Liver (tissue), 9 donors: Measurements from ENCODE around the gene SPATA31D4. TPM values are rescaled to one million over a fixed set of nuclear protein-coding genes. Genes with fewer than 3 reads are reported as not detected.

Experiments used
- DNase-seq: peaks from one replicate; pipeline ENCODE4 v3.0.0-alpha.2; 2017; ENCODE audit warnings: low spot score
- H3K27ac ChIP-seq, 2 donors: one replicate each; pipeline ENCODE4 v1.7.0; 2013; ENCODE audit warnings: inconsistent platforms in 2 of 2, low read length in 2 of 2, control low read depth in 1 of 2, low read depth in 1 of 2, mild to moderate bottlenecking in 1 of 2
- H3K27me3 ChIP-seq, 4 donors: one replicate each; pipeline versions ENCODE4 v1.6.1 to v1.7.0; 2013; ENCODE audit warnings: low read length in 3 of 4, inconsistent platforms in 1 of 4, mild to moderate bottlenecking in 1 of 4, moderate library complexity in 1 of 4; ENCODE audit not compliant: control insufficient read depth in 4 of 4, insufficient read depth in 4 of 4
- H3K36me3 ChIP-seq, 4 donors: one replicate each; pipeline versions ENCODE4 v1.6.1 to v1.7.0; 2013; ENCODE audit warnings: low read length in 3 of 4, mild to moderate bottlenecking in 3 of 4, low read depth in 1 of 4, moderate library complexity in 1 of 4; ENCODE audit not compliant: control insufficient read depth in 4 of 4, insufficient read depth in 3 of 4
- H3K4me1 ChIP-seq, 4 donors: one replicate each; pipeline versions ENCODE4 v1.6.1 to v1.7.0; 2013; ENCODE audit warnings: low read length in 3 of 4, mild to moderate bottlenecking in 3 of 4, moderate library complexity in 1 of 4; ENCODE audit not compliant: control insufficient read depth in 4 of 4, insufficient read depth in 4 of 4
- H3K4me3 ChIP-seq, 3 donors: one replicate each; pipeline versions ENCODE4 v1.6.1 to v1.7.0; 2013; ENCODE audit warnings: low read length in 3 of 3, control low read depth in 1 of 3, low read depth in 1 of 3, mild to moderate bottlenecking in 1 of 3
- H3K9ac ChIP-seq, 2 donors: one replicate each; pipeline ENCODE4 v1.7.0; 2013; ENCODE audit warnings: low read length in 2 of 2, mild to moderate bottlenecking in 2 of 2, moderate library complexity in 2 of 2, control low read depth in 1 of 2, low read depth in 1 of 2
- H3K9me3 ChIP-seq, 4 donors: one replicate each; pipeline versions ENCODE4 v1.6.1 to v1.7.0; 2013; ENCODE audit warnings: low read length in 3 of 4; ENCODE audit not compliant: control insufficient read depth in 4 of 4
- ATF3 ChIP-seq: IDR thresholded peaks from 2 replicates; pipeline ENCODE4 v1.6.1; 2016; ENCODE audit warnings: antibody characterized with exemption
- CTCF ChIP-seq: fragments of 150-350 bp; IDR thresholded peaks from 2 replicates; pipeline ENCODE4 v1.5.1; 2017; ENCODE audit warnings: improper control_type of control experiment, low read depth, low read length; ENCODE audit not compliant: missing input control
- EGR1 ChIP-seq, 2 donors: IDR thresholded peaks; 2 replicates each; pipeline ENCODE4 v1.6.1; 2016 to 2018; ENCODE audit warnings: antibody characterized with exemption in 2 of 2, low read depth in 2 of 2
- FOXA1 ChIP-seq: IDR thresholded peaks from 2 replicates; pipeline ENCODE4 v1.6.1; 2016; ENCODE audit warnings: antibody characterized with exemption
- FOXA2 ChIP-seq: IDR thresholded peaks from 2 replicates; pipeline ENCODE4 v1.6.1; 2016; ENCODE audit warnings: antibody characterized with exemption
- GABPA ChIP-seq, 2 donors: IDR thresholded peaks in 1 of 2; conservative IDR thresholded peaks in 1 of 2; 2 replicates each; pipeline ENCODE4 v1.6.1; 2016; ENCODE audit warnings: antibody characterized with exemption in 2 of 2, mild to moderate bottlenecking in 1 of 2, moderate library complexity in 1 of 2
- HNF4A ChIP-seq, 2 donors: conservative IDR thresholded peaks; 2 replicates each; pipeline ENCODE4 v1.6.1; 2016; ENCODE audit warnings: antibody characterized with exemption in 2 of 2, mild to moderate bottlenecking in 2 of 2
- HNF4G ChIP-seq: IDR thresholded peaks from 2 replicates; pipeline ENCODE4 v1.6.1; 2016; ENCODE audit warnings: antibody characterized with exemption
- JUND ChIP-seq, 2 donors: IDR thresholded peaks; 2 replicates each; pipeline ENCODE4 v1.6.1; 2016; ENCODE audit warnings: antibody characterized with exemption in 2 of 2
- MAX ChIP-seq: IDR thresholded peaks from 2 replicates; pipeline ENCODE4 v1.6.1; 2016; ENCODE audit warnings: antibody characterized with exemption
- NR2F2 ChIP-seq: IDR thresholded peaks from 2 replicates; pipeline ENCODE4 v1.6.1; 2016; ENCODE audit warnings: antibody characterized with exemption
- RAD21 ChIP-seq, 2 donors: IDR thresholded peaks; 2 replicates each; pipeline ENCODE4 v1.6.1; 2016; ENCODE audit warnings: antibody characterized with exemption in 2 of 2, mild to moderate bottlenecking in 2 of 2
- REST ChIP-seq: IDR thresholded peaks from 2 replicates; pipeline ENCODE4 v1.6.1; 2016; ENCODE audit warnings: antibody characterized with exemption, mild to moderate bottlenecking
- RXRA ChIP-seq, 2 donors: IDR thresholded peaks; 2 replicates each; pipeline ENCODE4 v1.6.1; 2017 to 2018; ENCODE audit warnings: antibody characterized with exemption in 2 of 2, mild to moderate bottlenecking in 1 of 2
- SP1 ChIP-seq: IDR thresholded peaks from 2 replicates; pipeline ENCODE4 v1.6.1; 2018; ENCODE audit warnings: antibody characterized with exemption, mild to moderate bottlenecking
- TAF1 ChIP-seq: conservative IDR thresholded peaks from 2 replicates; pipeline ENCODE4 v1.6.1; 2016; ENCODE audit warnings: antibody characterized with exemption, mild to moderate bottlenecking
- YY1 ChIP-seq: IDR thresholded peaks from 2 replicates; pipeline ENCODE4 v1.6.1; 2016; ENCODE audit warnings: antibody characterized with exemption, mild to moderate bottlenecking
- ZBTB33 ChIP-seq: IDR thresholded peaks from 2 replicates; pipeline ENCODE4 v1.6.1; 2016; ENCODE audit warnings: antibody characterized with exemption
- WGBS: extraction: QIAGEN DNeasy Blood & Tissue Kit; methylation state at CpG from one replicate; pipeline ENCODE4 v1.1.7; 2013; 5-methylcytosine and 5-hydroxymethylcytosine counted together
- polyA plus RNA-seq, 2 donors: library from polyadenylated mRNA; stranded (reverse) in 1 of 2; unstranded in 1 of 2; fragments of 200-250 nt in 1 of 2; fragments of >200 nt in 1 of 2; fragmentation: Nextera tagmentation in 1 of 2; extraction: Ambion mirVana in 1 of 2; gene quantifications; one replicate each; pipeline versions ENCODE4 v1.2.1 to v1.2.3, GENCODE V29; 2013 to 2015
- total RNA-seq, 2 donors: library from RNA; depleted of rRNA; stranded (reverse); fragments of >200 nt; gene quantifications; one replicate each; pipeline ENCODE4 v1.2.3, GENCODE V29; 2014
- donor health status: healthy.
- donor health status: healthy.
- donor health status: healthy.
- donor health status: healthy.
- donor health status: healthy.

Gene SPATA31D4
- total and polyA plus RNA-seq, 4 donors = not detected

- no peak for TF ChIP-seq CTCF
- no peak for TF ChIP-seq ZBTB33
- no peak for TF ChIP-seq MAX
Measured at GRCh38 chr9:81971727-81972126, 43.5 kb downstream of the SPATA31D4 start (continued).

- WGBS = 81% methylated on average over 5 of the region's 5 CpGs
- no peak for DNase-seq
- Histone ChIP-seq H3K9me3 (peaks cover 0 to 4% (median 0%) of the 10 kb centered on the region in 4 donors), H3K9ac (no peak overlapping the region), H3K4me3 (no peak overlapping the region), H3K4me1 (no peaks in the 10 kb centered on the region), H3K27me3 (no peaks in the 10 kb centered on the region), H3K27ac (no peak overlapping the region), H3K36me3 (no peaks in the 10 kb centered on the region)
- TF ChIP-seq ZBTB33 = no peak
- TF ChIP-seq JUND (IDR thresholded peaks at IDR 0.05) = no peak
- TF ChIP-seq ATF3 = no peak
- no peak for TF ChIP-seq HNF4A (conservative IDR thresholded peaks at IDR 0.05)
- TF ChIP-seq GABPA (IDR thresholded peaks at IDR 0.05 in 1 of 2, conservative IDR thresholded peaks at IDR 0.05 in 1 of 2) = no peak
- no peak for TF ChIP-seq TAF1
- TF ChIP-seq CTCF = no peak
- no peak for TF ChIP-seq EGR1 (IDR thresholded peaks at IDR 0.05; ENCODE audit: low read depth in 2 of 2)
- TF ChIP-seq NR2F2 = no peak
- no peak for TF ChIP-seq YY1
- no peak for TF ChIP-seq FOXA1
- no peak for TF ChIP-seq FOXA2
- TF ChIP-seq MAX = no peak
- no peak for TF ChIP-seq SP1
- no peak for TF ChIP-seq HNF4G
- TF ChIP-seq REST = no peak
- TF ChIP-seq RAD21 (IDR thresholded peaks at IDR 0.05) = no peak
- TF ChIP-seq RXRA (IDR thresholded peaks at IDR 0.05) = no peak
Measured at GRCh38 chr9:81974764-81975163, 46.5 kb downstream of the SPATA31D4 start.
